CD4-positive, alpha-beta T cell treated with Interleukin-17A for 4 hours (primary cell): ENCODE results near the gene PRKG1.
"Not testable (repeated sequence)": the region's sequence is repeated elsewhere in the genome, so short reads cannot be mapped to it uniquely, and the experiment has no call there.

Source experiments
- DNase-seq: peaks from one replicate; pipeline ENCODE4 v3.0.0-alpha.2; 2020; ENCODE audit warnings: mixed read lengths

The PRKG1 gene

GRCh38 chr10:52212062-52212461 is 1137.8 kb downstream of the PRKG1 start:
- no peak for DNase-seq

GRCh38 chr10:52212802-52213201 is 1138.5 kb downstream of the PRKG1 start:
- no peak for DNase-seq

GRCh38 chr10:52213321-52213752 is 1139.0 kb downstream of the PRKG1 start:
- DNase-seq, result no peak

- DNase-seq, result peak; percentile 50
Observed at GRCh38 chr10:52215745-52216361, 1141.6 kb downstream of the PRKG1 start.

- no peak for DNase-seq
Observed at GRCh38 chr10:52216852-52217251, 1142.6 kb downstream of the PRKG1 start.

GRCh38 chr10:52217531-52217930 is 1143.2 kb downstream of the PRKG1 start:
- no peak for DNase-seq

- DNase-seq, result no peak
Observed at GRCh38 chr10:52220947-52221346, 1146.7 kb downstream of the PRKG1 start.

- no peak for DNase-seq
Observed at GRCh38 chr10:52221923-52222322, 1147.6 kb downstream of the PRKG1 start.

GRCh38 chr10:52226197-52226847 is 1152.0 kb downstream of the PRKG1 start:
- no peak for DNase-seq

- DNase-seq, result no peak
Observed at GRCh38 chr10:52228556-52228955, 1154.3 kb downstream of the PRKG1 start.

- DNase-seq, result no peak
Observed at GRCh38 chr10:52229291-52229931, 1155.1 kb downstream of the PRKG1 start.

- DNase-seq, result no peak
Observed at GRCh38 chr10:52232561-52233350, 1158.5 kb downstream of the PRKG1 start.

GRCh38 chr10:52233351-52233991 is 1159.2 kb downstream of the PRKG1 start:
- DNase-seq, result not testable (repeated sequence)

- no peak for DNase-seq
Observed at GRCh38 chr10:52239771-52240170, 1165.5 kb downstream of the PRKG1 start.

- DNase-seq, result no peak
Observed at GRCh38 chr10:52245547-52245946, 1171.3 kb downstream of the PRKG1 start.

GRCh38 chr10:52247929-52248328 is 1173.6 kb downstream of the PRKG1 start:
- not testable (repeated sequence) for DNase-seq

GRCh38 chr10:52248697-52249306 is 1174.5 kb downstream of the PRKG1 start:
- no peak for DNase-seq

- no peak for DNase-seq
Observed at GRCh38 chr10:52249850-52250395, 1175.6 kb downstream of the PRKG1 start.

GRCh38 chr10:52250510-52250909 is 1176.2 kb downstream of the PRKG1 start:
- no peak for DNase-seq

GRCh38 chr10:52252307-52252706 is 1178.0 kb downstream of the PRKG1 start:
- DNase-seq, result no peak

GRCh38 chr10:52256832-52257691 is 1182.8 kb downstream of the PRKG1 start:
- no peak for DNase-seq
